ENCODE measurements around the gene NBAS.
"Not testable (repeated sequence)": the region's sequence is repeated elsewhere in the genome, so short reads cannot be mapped to it uniquely, and the experiment has no call there.

Gene NBAS

DNA sequence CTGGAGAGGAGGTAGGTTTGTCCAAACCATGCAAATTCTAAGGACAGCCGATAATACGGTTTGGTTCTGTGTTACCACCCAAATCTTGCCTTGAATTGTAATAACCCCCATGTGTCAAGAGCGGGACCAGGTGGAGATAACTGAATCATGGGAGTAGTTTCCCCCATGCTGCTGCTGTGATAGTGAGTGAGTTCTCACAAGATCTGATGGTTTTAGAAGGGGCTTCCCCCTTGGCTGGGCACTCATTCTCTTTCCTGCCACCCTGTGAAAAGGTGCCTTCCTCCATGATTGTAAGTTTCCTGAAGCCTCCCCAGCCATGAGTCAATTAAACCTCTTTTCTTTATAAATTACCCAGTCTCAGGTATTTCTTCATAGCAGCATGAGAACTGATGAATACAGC is 295.2 kb downstream of the NBAS start:
- Histone ChIP-seq H3K4me3 (ENCODE audit: low read depth in 1 of 2, low read length in 2 of 2) (no peak overlapping the region), H3K9me3 (ENCODE audit: low read length) (no peaks in the 10 kb centered on the region), H3K36me3 (ENCODE audit: insufficient read depth, low read length) (no peaks in the 10 kb centered on the region), H3K27ac (ENCODE audit: low read depth, low read length) (no peak overlapping the region), H3K4me1 (ENCODE audit: insufficient read depth, low read length) (peaks cover 8% of the 10 kb centered on the region), H3K27me3 (ENCODE audit: control insufficient read depth in 1 of 2, insufficient read depth in 2 of 2, low read length in 2 of 2) (no peaks in the 10 kb centered on the region), H3K9ac (ENCODE audit: low read length) (no peak overlapping the region)

DNA sequence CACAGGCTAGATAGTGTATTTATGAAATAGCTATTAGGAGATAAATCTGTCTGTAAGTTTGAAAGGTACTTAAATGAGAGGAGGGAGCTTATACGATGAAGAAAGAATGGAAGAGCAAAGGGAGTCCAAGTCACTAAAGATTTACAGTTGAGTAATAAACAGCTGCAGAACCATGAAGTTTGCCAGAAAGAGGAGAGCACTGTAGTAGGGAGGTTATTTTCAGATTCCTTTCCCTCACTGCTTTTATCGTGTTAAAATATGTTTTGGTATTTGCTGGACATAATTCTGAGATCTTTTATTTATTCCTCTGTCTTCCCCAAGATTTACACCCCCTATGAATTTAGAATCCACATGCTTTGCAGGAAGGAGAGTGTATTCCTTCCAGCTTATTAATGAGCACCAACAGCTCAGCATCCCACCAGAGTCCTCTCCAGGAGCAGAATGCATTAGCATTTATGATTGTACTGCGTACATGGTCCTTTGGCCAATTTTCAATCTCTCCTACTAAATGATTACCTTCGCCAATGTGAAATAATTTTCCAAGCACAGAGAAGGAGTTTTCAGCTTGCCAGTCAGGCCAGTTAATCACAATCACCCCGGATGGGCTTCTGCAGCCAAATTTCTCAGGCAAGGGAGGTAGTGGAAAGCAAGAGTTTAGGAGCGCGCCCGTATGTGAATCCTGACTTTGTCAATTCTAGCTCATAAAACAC is 297.0 kb downstream of the NBAS start:
- Histone ChIP-seq H3K36me3 (ENCODE audit: insufficient read depth, low read length) (no peaks in the 10 kb centered on the region), H3K4me3 (ENCODE audit: low read depth in 1 of 2, low read length in 2 of 2) (no peak overlapping the region), H3K4me1 (ENCODE audit: insufficient read depth, low read length) (peaks cover 8% of the 10 kb centered on the region), H3K27me3 (ENCODE audit: control insufficient read depth in 1 of 2, insufficient read depth in 2 of 2, low read length in 2 of 2) (no peaks in the 10 kb centered on the region), H3K9me3 (ENCODE audit: low read length) (no peaks in the 10 kb centered on the region), H3K9ac (ENCODE audit: low read length) (no peak overlapping the region), H3K27ac (ENCODE audit: low read depth, low read length) (no peak overlapping the region)

DNA sequence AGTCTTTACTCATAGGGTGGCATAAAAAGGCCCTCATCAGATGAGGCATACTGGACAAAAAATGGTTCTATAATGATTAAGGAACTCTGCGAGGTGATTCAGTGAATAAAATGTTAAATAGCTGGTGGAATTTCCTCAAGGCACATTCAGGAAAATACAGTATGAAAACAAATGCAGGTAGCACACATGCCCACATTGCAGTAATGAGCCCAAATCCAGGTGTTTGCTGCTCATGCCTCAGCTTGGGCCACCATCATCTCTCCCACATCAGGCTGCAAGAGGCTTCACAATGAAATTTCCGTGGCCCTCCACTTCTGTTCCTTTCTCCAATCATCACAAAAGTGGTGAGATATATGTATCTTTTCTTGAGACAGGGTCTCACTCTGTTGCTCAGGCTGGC is 298.3 kb downstream of the NBAS start:
- H3K36me3 ChIP-seq (ENCODE audit: insufficient read depth, low read length) = no peaks in the 10 kb centered on the region
- H3K4me1 ChIP-seq (ENCODE audit: insufficient read depth, low read length) = peaks cover 8% of the 10 kb centered on the region
- no peaks in the 10 kb centered on the region for H3K27me3 ChIP-seq (ENCODE audit: control insufficient read depth in 1 of 2, insufficient read depth in 2 of 2, low read length in 2 of 2)
- H3K27ac ChIP-seq (ENCODE audit: low read depth, low read length) = no peak overlapping the region
- H3K9ac ChIP-seq (ENCODE audit: low read length) = no peak overlapping the region
- H3K9me3 ChIP-seq (ENCODE audit: low read length) = no peaks in the 10 kb centered on the region
- no peak overlapping the region for H3K4me3 ChIP-seq (ENCODE audit: low read depth in 1 of 2, low read length in 2 of 2)

DNA sequence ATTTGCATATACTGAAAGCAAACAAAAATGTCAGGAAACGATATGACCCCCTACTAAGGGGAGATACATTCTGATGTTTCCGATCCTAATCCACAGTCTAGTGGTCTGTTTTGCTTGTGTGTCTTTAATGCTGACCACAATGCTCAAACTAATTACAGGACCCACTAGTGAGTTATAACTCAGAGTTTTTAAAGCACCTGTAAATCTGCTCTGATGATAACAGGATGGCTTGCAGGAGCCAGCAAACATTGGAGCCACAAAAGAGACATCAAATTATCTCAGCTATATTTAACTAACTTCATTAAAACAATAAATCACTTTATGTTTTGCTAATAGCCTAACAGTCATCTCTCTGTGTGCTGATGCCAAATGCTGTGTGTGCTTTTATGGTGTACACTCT is 300.3 kb downstream of the NBAS start:
- peaks cover 8% of the 10 kb centered on the region for H3K4me1 ChIP-seq (ENCODE audit: insufficient read depth, low read length)
- H3K4me3 ChIP-seq (ENCODE audit: low read depth in 1 of 2, low read length in 2 of 2) = no peak overlapping the region
- H3K36me3 ChIP-seq (ENCODE audit: insufficient read depth, low read length) = no peaks in the 10 kb centered on the region
- no peak overlapping the region for H3K9ac ChIP-seq (ENCODE audit: low read length)
- H3K9me3 ChIP-seq (ENCODE audit: low read length) = no peaks in the 10 kb centered on the region
- no peaks in the 10 kb centered on the region for H3K27me3 ChIP-seq (ENCODE audit: control insufficient read depth in 1 of 2, insufficient read depth in 2 of 2, low read length in 2 of 2)
- H3K27ac ChIP-seq (ENCODE audit: low read depth, low read length) = no peak overlapping the region

DNA sequence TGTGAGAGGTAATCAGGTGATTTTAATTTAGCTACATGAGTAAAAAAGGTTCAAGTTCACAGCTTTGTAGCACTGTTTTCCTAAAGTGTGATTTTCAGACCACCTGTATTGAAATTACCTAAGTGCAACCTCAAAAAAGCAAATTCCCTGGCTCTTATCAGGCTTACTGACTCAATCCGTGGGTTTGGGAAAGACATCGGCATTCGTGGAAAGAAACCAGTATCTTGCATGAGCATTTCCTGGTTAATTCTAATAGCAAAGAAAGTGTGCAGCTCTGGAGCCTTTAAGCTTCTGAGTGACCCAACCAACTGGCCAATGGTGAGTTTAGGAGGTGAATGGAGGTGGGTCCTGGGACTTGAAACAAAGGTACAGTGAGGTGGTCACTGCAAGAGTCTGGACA is 300.9 kb downstream of the NBAS start:
- H3K27me3 ChIP-seq (ENCODE audit: control insufficient read depth in 1 of 2, insufficient read depth in 2 of 2, low read length in 2 of 2) = no peaks in the 10 kb centered on the region
- no peaks in the 10 kb centered on the region for H3K9me3 ChIP-seq (ENCODE audit: low read length)
- H3K9ac ChIP-seq (ENCODE audit: low read length) = no peak overlapping the region
- peaks cover 8% of the 10 kb centered on the region for H3K4me1 ChIP-seq (ENCODE audit: insufficient read depth, low read length)
- no peak overlapping the region for H3K4me3 ChIP-seq (ENCODE audit: low read depth in 1 of 2, low read length in 2 of 2)
- no peak overlapping the region for H3K27ac ChIP-seq (ENCODE audit: low read depth, low read length)
- no peaks in the 10 kb centered on the region for H3K36me3 ChIP-seq (ENCODE audit: insufficient read depth, low read length)

DNA sequence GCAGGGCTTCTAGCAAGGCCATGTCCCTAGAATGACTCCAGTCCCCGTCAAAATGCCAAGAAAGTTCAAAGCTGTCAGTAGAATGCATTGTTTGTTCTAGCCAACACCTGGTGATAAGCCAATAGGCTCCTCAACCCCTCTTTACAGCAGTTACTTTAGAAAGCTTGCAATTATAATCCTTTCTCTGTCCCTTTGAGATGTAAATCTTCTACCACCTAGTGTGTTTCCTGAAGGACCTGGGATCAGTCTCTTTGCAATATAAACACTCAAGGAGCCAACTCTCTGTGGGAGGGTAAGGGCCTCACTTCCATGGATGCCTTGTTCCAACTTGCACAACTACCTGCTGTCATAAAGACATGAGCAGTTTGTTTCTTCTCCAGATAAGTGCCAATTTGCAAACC is 301.8 kb downstream of the NBAS start:
- H3K27me3 ChIP-seq (ENCODE audit: control insufficient read depth in 1 of 2, insufficient read depth in 2 of 2, low read length in 2 of 2) = no peaks in the 10 kb centered on the region
- H3K4me1 ChIP-seq (ENCODE audit: insufficient read depth, low read length) = peaks cover 8% of the 10 kb centered on the region
- H3K9ac ChIP-seq (ENCODE audit: low read length) = no peak overlapping the region
- no peaks in the 10 kb centered on the region for H3K9me3 ChIP-seq (ENCODE audit: low read length)
- H3K36me3 ChIP-seq (ENCODE audit: insufficient read depth, low read length) = no peaks in the 10 kb centered on the region
- no peak overlapping the region for H3K4me3 ChIP-seq (ENCODE audit: low read depth in 1 of 2, low read length in 2 of 2)
- no peak overlapping the region for H3K27ac ChIP-seq (ENCODE audit: low read depth, low read length)

DNA sequence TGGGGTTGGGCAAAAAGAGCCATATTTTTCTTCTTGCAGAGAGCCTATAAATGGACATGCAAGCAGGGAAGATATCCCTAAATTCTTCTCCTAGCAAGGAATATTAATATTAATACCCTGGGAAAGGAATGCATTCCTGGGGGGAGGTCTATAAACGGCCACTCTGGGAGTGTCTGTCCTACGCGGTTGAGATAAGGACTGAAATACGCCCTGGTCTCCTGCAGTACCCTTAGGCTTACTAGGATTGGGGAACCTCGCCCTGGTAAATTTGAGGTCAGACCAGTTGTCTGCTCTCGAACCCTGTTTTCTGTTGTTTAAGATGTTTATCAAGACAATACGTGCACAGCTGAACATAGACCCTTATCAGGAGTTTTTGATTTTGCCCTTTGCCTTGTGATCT is 302.7 kb downstream of the NBAS start:
- not testable (repeated sequence) for H3K36me3 ChIP-seq (ENCODE audit: insufficient read depth, low read length); H3K9me3 ChIP-seq (ENCODE audit: low read length); H3K27ac ChIP-seq (ENCODE audit: low read depth, low read length)

DNA sequence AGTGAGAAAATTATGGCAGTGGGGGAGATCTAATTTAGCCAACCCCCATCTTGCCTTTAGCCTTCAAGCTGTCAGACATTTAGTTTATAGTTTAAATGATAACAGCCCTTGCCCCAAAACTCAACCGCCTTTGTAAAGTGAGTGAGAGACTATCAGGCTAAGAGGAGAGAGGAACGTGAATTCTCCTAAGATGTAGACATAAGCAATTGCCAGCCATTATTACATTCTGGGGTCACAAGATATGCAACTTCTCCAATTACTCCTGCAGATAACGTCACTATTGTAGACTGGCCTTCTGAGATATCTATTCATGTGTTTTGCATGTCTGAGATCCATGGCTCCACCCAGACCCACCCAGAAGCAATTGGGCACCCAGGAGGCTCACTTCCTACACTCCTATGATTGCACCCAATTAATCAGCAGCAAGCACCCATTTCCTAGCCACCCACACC is 307.3 kb downstream of the NBAS start:
- H3K9me3 ChIP-seq (ENCODE audit: low read length) = no peaks in the 10 kb centered on the region
- no peaks in the 10 kb centered on the region for H3K4me1 ChIP-seq (ENCODE audit: insufficient read depth, low read length)
- H3K36me3 ChIP-seq (ENCODE audit: insufficient read depth, low read length) = no peaks in the 10 kb centered on the region
- no peak overlapping the region for H3K4me3 ChIP-seq (ENCODE audit: low read depth in 1 of 2, low read length in 2 of 2)
- H3K27ac ChIP-seq (ENCODE audit: low read depth, low read length) = no peak overlapping the region
- no peaks in the 10 kb centered on the region for H3K27me3 ChIP-seq (ENCODE audit: control insufficient read depth in 1 of 2, insufficient read depth in 2 of 2, low read length in 2 of 2)
- no peak overlapping the region for H3K9ac ChIP-seq (ENCODE audit: low read length)

More for the DNA sequence above, 302.7 kb downstream of the NBAS start:
- H3K4me1 ChIP-seq (ENCODE audit: insufficient read depth, low read length); H3K27me3 ChIP-seq (ENCODE audit: control insufficient read depth in 1 of 2, insufficient read depth in 2 of 2, low read length in 2 of 2); H3K4me3 ChIP-seq (ENCODE audit: low read depth in 1 of 2, low read length in 2 of 2); H3K9ac ChIP-seq (ENCODE audit: low read length): not testable (repeated sequence)

DNA sequence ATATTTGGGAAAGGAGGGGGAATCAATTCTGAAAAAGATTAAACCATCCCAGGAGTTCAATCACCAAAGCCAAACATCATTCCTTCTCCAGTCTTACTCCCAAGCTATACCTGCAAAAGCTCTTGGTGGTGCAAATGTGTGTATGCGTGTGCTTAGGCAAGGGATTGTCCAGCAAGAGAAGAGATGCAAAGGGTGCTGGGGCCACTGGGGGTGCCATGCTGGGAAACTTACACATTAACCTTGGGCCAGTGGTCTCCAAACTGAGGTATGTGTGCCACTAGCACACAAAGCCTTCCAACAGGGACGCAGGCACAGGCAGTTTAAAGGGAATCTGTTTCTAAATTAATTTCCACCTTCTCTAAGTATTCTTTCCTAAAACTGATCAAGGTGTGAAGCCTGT is 307.9 kb downstream of the NBAS start:
- Histone ChIP-seq H3K36me3 (ENCODE audit: insufficient read depth, low read length) (no peaks in the 10 kb centered on the region), H3K4me3 (ENCODE audit: low read depth in 1 of 2, low read length in 2 of 2) (no peak overlapping the region), H3K27ac (ENCODE audit: low read depth, low read length) (no peak overlapping the region), H3K4me1 (ENCODE audit: insufficient read depth, low read length) (no peaks in the 10 kb centered on the region), H3K9me3 (ENCODE audit: low read length) (no peaks in the 10 kb centered on the region), H3K9ac (ENCODE audit: low read length) (no peak overlapping the region), H3K27me3 (ENCODE audit: control insufficient read depth in 1 of 2, insufficient read depth in 2 of 2, low read length in 2 of 2) (no peaks in the 10 kb centered on the region)

DNA sequence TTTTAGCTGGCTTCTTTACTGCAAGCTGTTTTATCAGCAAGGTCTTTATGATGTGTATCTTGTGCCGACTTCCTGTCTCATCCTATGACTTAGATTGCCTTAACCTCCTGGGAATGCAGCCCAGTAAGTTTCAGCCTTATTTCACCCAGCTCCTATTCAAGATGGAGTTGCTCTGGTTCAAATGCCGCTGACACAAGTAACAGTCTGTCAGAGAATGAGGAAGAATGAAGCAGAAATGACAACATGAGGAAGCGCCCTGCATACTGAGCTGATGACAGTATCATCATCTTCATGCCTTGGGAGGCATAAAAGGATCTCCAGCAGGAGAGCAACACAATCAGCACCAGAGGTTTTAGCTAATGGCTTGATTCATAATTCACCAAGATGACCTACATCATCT is 309.4 kb downstream of the NBAS start:
- Histone ChIP-seq H3K27ac (ENCODE audit: low read depth, low read length) (no peak overlapping the region), H3K9ac (ENCODE audit: low read length) (no peak overlapping the region), H3K27me3 (ENCODE audit: control insufficient read depth in 1 of 2, insufficient read depth in 2 of 2, low read length in 2 of 2) (no peaks in the 10 kb centered on the region), H3K4me3 (ENCODE audit: low read depth in 1 of 2, low read length in 2 of 2) (no peak overlapping the region), H3K9me3 (ENCODE audit: low read length) (no peaks in the 10 kb centered on the region), H3K36me3 (ENCODE audit: insufficient read depth, low read length) (no peaks in the 10 kb centered on the region), H3K4me1 (ENCODE audit: insufficient read depth, low read length) (no peaks in the 10 kb centered on the region)

DNA sequence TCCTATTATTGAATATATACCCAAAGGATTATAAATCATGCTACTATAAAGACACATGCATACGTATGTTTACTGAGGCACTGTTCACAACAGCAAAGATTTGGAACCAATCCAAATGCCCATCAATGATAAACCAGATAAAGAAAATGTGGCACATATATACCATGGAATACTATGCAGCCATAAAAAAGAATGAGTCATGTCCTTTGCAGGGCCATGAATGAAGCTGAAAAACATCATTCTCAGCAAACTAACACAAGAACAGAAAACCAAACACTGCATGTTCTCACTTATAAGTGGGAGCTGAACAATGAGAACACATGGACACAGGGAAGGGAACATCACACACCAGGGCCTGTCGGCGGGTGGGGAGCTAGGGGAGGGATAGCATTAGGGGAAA is 310.2 kb downstream of the NBAS start:
- not testable (repeated sequence) for H3K4me1 ChIP-seq (ENCODE audit: insufficient read depth, low read length); H3K4me3 ChIP-seq (ENCODE audit: low read depth in 1 of 2, low read length in 2 of 2); H3K9me3 ChIP-seq (ENCODE audit: low read length); H3K27me3 ChIP-seq (ENCODE audit: control insufficient read depth in 1 of 2, insufficient read depth in 2 of 2, low read length in 2 of 2); H3K36me3 ChIP-seq (ENCODE audit: insufficient read depth, low read length); H3K9ac ChIP-seq (ENCODE audit: low read length); H3K27ac ChIP-seq (ENCODE audit: low read depth, low read length)

DNA sequence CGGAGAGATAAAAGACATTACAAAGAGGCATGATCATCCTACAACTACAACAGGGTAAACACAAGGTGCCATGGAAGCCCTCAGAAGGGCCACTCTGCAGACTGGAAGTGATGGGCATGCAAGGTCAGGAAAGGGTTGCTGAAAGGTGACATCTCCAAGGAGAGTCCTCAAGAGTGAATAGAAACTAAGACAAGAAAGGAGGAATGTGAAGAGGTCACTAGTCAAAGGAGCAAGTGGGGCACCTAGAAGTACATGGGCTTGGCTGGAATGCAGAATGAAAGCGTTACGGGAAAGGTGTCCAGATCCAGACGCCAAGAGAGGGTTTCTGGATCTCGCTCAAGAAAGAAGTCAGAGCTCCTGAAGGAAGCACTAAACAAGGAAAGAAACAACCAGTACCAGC is 314.3 kb downstream of the NBAS start:
- Histone ChIP-seq H3K4me1 (ENCODE audit: insufficient read depth, low read length) (no peaks in the 10 kb centered on the region), H3K9ac (ENCODE audit: low read length) (no peak overlapping the region), H3K27me3 (ENCODE audit: control insufficient read depth in 1 of 2, insufficient read depth in 2 of 2, low read length in 2 of 2) (no peaks in the 10 kb centered on the region), H3K36me3 (ENCODE audit: insufficient read depth, low read length) (no peaks in the 10 kb centered on the region), H3K27ac (ENCODE audit: low read depth, low read length) (no peak overlapping the region), H3K4me3 (ENCODE audit: low read depth in 1 of 2, low read length in 2 of 2) (no peak overlapping the region), H3K9me3 (ENCODE audit: low read length) (no peaks in the 10 kb centered on the region)
